Right renal cortex interstitium (tissue), 3 donors: ENCODE measurements around the gene IL17RE. TPM values are rescaled to one million over a fixed set of nuclear protein-coding genes. Genes with fewer than 3 reads are reported as not detected.
A peak's percentile ranks its signal among the peaks of the same experiment; 100 is the strongest.

Source experiments
- DNase-seq, 3 donors: peaks; one replicate each; pipeline ENCODE4 v3.0.0-alpha.2; 2013; ENCODE audit warnings: low read depth in 3 of 3, low spot score in 2 of 3
- polyA plus RNA-seq, 3 donors: library from polyadenylated mRNA; unstranded; fragments of 120-200 nt; gene quantifications; one replicate each; pipeline ENCODE4 v1.2.1, GENCODE V29; 2013; ENCODE audit not compliant: insufficient read length in 3 of 3

Gene IL17RE
- polyA plus RNA-seq, 3 donors: 11.5 to 12.7 (median 11.5) TPM

DNA sequence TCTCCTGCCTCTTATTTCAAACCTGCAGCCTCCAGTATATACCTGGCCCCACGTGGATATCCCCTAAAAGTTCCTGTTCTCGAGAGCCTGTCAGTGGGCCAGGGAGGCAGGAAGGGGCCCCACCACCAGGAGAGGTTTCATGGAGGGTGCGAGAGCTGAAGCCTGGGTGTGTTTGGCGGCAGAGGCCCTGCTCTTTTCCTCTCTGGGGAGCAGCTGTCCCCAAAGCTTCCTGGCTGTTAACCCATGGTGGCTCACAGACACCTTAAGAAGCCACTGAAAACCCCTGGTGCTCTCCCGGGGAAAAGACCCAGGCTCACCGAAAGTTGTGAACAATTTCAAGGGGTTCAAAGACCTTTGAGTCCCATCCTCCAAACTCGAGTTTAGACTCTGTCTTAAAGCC is 48.5 kb downstream of the IL17RE start:
- no peak for DNase-seq

DNA sequence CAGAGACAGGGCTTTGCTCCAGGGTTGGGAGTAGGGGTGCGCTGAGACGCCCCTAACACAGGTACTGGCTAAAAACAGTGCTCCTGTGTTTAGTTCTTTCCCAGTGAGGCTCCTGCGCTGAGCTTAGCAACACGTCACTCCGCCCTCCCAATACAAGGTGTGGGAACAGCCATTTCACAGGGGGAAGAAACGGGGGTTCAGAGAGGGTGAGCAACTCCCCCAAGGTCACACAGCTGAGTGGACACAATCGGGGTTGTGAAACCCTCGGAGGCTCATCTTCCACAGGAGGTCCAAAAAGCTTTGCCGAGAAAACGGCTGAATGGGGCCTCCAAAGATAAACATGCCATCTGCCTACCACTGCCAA is 48.9 kb downstream of the IL17RE start:
- DNase-seq: no peak

DNA sequence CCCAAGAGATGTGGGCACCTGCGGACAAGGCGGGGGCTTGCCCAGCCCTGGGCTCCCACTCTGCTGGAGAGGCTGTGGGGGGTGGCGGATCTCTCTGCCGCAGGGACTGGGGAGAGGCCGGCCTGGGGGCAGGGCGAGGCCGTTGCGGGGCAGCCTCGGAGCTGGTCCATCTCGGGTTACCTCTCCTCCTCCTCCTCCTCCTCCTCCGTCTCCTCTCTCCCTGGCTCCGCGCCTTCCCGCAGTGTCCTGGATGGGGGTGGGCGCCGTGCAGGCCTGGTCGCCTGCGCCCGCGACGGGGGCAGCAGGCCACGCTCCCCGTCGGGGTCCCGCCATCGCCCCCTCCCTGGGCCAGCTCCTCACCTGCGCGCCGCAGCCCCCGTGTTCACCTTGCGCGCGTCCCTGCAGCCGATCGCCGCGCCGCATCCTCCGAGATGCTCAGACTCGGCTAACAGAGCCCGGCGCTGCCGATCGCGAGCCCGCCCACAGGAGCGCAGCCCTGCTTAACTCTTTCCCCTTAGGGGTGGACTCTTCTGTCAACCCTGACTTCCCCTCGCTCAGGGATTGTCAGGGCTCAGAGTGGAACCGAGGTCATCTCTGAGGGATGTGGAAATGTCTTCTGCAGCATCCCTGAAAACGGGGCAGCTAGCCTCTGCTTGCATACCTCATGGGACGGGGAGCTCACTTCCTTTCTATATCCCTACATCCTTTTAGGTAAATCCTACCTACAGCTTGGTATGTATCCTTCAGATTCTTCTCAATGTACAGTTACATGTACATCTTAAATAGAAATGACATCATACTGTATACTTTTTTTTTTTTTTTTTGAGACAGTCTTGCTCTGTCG is 49.5 kb downstream of the IL17RE start, which contains the start of gene PRRT3:
PRRT3 (minus strand) TSS at position 447 of the 844 bp plus-strand sequence. CDS start 2,293 bp downstream, outside the sequence.
- DNase-seq: no peak

DNA sequence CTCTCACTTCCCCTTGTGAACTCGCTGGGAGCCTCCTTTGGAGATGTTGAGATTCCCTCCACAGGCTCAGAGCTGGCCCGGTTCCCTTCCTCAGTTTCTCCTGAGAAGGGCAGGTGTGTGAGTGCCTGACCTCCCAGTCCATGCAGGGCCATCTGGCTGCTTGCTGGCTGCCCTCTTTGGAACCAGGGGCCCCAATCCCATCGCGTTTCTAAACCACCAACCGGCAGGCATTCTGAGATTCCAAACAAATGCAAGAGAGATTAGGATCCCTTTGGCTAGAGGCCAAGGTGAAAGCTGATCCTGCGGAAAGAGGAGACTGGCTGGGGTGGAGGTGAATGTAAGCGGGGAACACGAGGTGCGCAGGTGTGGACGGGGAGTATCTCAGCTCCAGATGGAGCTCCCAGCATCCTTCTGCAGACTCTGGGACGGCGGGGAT is 52.4 kb downstream of the IL17RE start:
- DNase-seq: peak in 1 of 3 donors; percentile 48

DNA sequence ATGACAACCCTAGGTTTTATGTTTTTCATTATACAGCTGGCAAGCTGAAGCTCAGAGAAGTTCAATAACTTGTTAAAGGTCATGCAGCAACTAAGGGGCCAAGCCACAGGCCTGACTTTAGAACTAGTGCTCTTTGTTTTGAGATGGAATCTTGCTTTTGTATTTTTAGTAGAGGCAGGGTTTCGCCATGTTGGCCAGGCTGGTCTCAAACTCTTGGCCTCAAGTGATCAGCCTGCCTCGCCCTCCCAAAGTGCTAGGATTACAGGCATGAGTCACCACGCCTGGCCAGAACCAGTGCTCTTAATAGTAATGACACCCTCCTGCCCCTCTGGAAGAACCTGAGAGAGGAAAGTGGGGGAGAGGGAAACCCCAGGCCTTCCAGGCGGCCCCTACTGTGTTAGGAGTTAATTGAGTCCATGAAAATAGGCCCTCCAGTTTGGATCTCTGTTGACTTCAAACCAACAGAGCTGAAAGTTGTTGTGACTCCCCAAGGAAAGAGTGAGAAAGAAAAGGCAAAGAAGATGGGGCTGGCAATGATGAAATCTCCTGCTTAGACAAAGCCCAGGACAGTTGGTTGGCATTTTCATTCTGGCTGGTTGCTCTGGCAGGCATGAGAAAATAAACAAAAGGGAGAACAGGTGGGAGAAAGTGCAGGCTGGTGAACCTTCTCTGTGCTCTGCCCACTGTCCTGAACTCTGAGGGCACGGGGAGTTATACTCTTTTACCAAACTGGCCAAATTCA is 53.1 kb downstream of the IL17RE start:
- DNase-seq: no peak

DNA sequence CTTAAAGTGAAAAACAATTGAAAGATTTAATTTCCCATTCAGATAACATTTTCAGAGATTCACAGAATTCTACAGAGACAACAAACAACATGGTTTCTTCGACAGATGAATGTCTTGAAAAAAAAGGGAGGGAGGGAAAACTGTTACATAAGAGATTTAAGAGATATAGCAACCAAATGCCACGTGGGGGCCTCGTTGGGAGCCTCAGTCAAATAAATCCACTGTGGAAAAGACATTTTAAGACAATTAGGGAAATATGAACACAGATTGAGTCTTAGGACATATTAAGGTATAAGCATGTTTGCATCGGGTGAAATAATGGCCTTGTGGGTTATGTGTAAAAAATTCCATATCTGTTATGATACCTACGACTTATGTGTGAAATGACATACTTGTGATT is 54.6 kb downstream of the IL17RE start:
- no peak for DNase-seq

DNA sequence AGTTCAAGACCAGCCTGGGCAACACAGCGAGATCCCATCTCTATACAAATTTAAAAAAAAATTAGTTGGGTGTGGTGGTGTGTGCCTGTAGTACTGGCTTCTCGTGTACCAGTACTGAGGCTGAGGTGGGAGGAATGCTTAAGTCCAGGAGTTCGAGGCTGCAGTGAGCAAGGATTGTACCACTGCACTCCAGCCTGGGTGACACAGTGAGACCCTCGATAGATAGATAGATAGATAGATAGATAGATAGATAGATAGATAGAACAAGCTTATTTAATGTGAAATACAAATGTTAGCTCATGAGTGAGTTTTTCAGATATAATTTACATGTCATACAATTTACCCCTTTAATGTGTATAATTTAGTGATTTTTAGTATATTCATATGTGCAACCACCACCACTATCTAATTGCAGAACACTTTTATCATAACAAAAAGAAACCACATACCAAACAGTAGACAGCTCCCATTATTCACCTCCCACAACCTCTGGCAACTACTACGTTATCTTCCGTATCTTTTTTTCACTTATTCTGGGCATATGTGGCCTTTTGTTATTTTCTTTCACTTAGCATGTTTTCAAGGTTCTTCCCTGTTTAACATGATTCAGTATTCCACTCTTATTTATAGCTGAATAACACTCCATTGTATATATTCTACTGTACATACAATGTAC is 62.7 kb downstream of the IL17RE start:
- DNase-seq: no peak

Other genes starting within 250 kb of the IL17RE start
- gene CPNE9, start 199.0 kb upstream of the IL17RE start, polyA plus RNA-seq: under 1 TPM; 0.07 to 0.14 (median 0.10) TPM
- 10 to 100 TPM; 18.2 to 20.7 (median 19.1) TPM for gene BRPF1, start 171.1 kb upstream of the IL17RE start, polyA plus RNA-seq
- 10 to 100 TPM; 44.4 to 56.8 (median 50.9) TPM for gene OGG1, start 152.9 kb upstream of the IL17RE start, polyA plus RNA-seq
- gene CAMK1, start 132.9 kb upstream of the IL17RE start, polyA plus RNA-seq: 10 to 100 TPM; 18.6 to 20.8 (median 20.4) TPM
- gene TADA3, start 110.4 kb upstream of the IL17RE start, polyA plus RNA-seq: 10 to 100 TPM; 56.7 to 61.5 (median 60.5) TPM
- gene ARPC4, start 109.8 kb upstream of the IL17RE start, polyA plus RNA-seq: 100 to 1,000 TPM; 146 to 156 (median 154) TPM
- 10 to 100 TPM; 29.7 to 34.0 (median 30.4) TPM for gene TTLL3, start 92.6 kb upstream of the IL17RE start, polyA plus RNA-seq
- gene RPUSD3, start 58.8 kb upstream of the IL17RE start, polyA plus RNA-seq: 10 to 100 TPM; 29.8 to 35.4 (median 30.2) TPM
- under 1 TPM in 1 of 3 donors, not detected in 2; 0.14 TPM for gene CIDEC, start 22.6 kb upstream of the IL17RE start, polyA plus RNA-seq
- gene JAGN1, start 12.2 kb upstream of the IL17RE start, polyA plus RNA-seq: 10 to 100 TPM; 48.1 to 56.8 (median 53.2) TPM
- 10 to 100 TPM; 30.7 to 35.9 (median 32.6) TPM for gene IL17RC, start 14.2 kb downstream of the IL17RE start, polyA plus RNA-seq
- 10 to 100 TPM; 50.1 to 52.4 (median 52.1) TPM for gene CRELD1, start 31.0 kb downstream of the IL17RE start, polyA plus RNA-seq
- gene PRRT3, start 49.6 kb downstream of the IL17RE start, polyA plus RNA-seq: 1 to 10 TPM; 2.8 to 3.5 (median 3.0) TPM
- gene EMC3, start 84.0 kb downstream of the IL17RE start, polyA plus RNA-seq: 100 to 1,000 TPM; 101 to 108 (median 106) TPM
- gene FANCD2, start 123.6 kb downstream of the IL17RE start, polyA plus RNA-seq: 10 to 100 TPM; 18.1 to 20.9 (median 19.5) TPM
- gene FANCD2OS, start 205.4 kb downstream of the IL17RE start, polyA plus RNA-seq: not detected
- 100 to 1,000 TPM; 215 to 235 (median 220) TPM for gene BRK1, start 212.8 kb downstream of the IL17RE start, polyA plus RNA-seq
- 10 to 100 TPM; 78.0 to 81.3 (median 78.5) TPM for gene VHL, start 238.9 kb downstream of the IL17RE start, polyA plus RNA-seq